Measurements from ENCODE around the gene MORF4L1. TPM values are rescaled to one million over a fixed set of nuclear protein-coding genes. Genes with fewer than 3 reads are reported as not detected.
"Not testable (repeated sequence)": the region's sequence is repeated elsewhere in the genome, so short reads cannot be mapped to it uniquely, and the experiment has no call there.

Gene MORF4L1
- total RNA-seq, 1 donor from 2014 or later = 398 TPM

DNA sequence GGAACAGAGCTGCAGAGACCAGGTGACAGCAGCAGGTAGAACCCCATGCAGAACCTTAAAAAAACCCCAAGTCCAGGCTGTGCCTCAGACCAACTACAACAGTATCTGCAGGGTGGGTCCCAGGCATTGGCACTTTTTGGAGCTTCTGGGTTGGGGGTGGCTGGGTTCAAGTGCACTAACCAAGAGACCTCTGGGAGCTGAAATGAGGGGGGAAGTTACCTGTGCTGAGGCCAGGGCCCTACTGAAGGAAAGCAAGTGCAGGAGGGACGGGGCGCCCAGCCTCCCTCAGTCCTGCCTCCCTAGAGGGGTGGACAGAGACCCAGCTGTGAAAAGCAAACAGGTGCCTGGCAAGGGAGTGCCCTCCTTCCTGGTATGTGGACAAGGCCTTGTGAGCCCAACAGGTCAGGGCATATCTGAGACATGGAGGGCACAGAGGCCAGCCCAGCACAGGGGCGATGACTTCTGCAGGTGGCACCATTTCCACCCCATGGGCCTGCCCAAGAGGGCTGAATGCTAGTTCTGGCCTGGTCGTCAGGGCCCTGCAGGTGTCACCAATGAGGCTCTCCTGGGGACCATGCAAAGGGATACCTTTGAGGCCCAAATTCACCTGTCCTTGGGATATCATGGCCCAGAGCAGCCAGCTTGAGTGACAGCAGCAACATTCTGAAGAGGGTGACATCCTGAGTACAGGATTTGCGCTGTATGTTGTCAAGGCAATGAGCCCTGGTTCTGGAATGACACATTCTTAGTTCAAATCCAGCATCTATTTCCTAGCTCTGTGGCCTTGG lies 53.5 kb downstream of the MORF4L1 start:
- Histone ChIP-seq H3K27ac (ENCODE audit: low read depth, low read length) (no peak overlapping the region), H3K9ac (ENCODE audit: low read length) (no peak overlapping the region), H4K20me1 (ENCODE audit: insufficient read depth, low read length) (peaks cover 25% of the 10 kb centered on the region), H3K4me1 (ENCODE audit: insufficient read depth, low read length) (peaks cover 7% of the 10 kb centered on the region), H2AFZ (ENCODE audit: low read depth, low read length) (no peak overlapping the region), H3K9me3 (ENCODE audit: insufficient read depth, low read depth, low read length) (no peaks in the 10 kb centered on the region), H3K4me3 (ENCODE audit: insufficient read depth, low read depth, low read length) (no peak overlapping the region), H3K36me3 (ENCODE audit: insufficient read depth, low read length) (peaks cover 10% of the 10 kb centered on the region), H3K79me2 (ENCODE audit: insufficient read depth, low read length) (no peaks in the 10 kb centered on the region), H3K4me2 (ENCODE audit: low read length) (no peak overlapping the region), H3K27me3 (ENCODE audit: insufficient read depth, low read length) (no peaks in the 10 kb centered on the region)
- Mint-ChIP-seq H3K9me3 (ENCODE audit: unreplicated experiment) (no peaks in the 10 kb centered on the region), H3K4me3 (ENCODE audit: unreplicated experiment) (no peak overlapping the region), H3K27ac (ENCODE audit: unreplicated experiment) (no peak overlapping the region), H3K36me3 (ENCODE audit: low read depth, unreplicated experiment) (peaks cover 19% of the 10 kb centered on the region), H3K4me1 (ENCODE audit: low read depth, unreplicated experiment) (peaks cover 5% of the 10 kb centered on the region), H3K27me3 (ENCODE audit: low read depth, unreplicated experiment) (peaks cover 1% of the 10 kb centered on the region)
- DNase-seq (ENCODE audit: low read depth) = no peak
- TF ChIP-seq, protein P1, sequence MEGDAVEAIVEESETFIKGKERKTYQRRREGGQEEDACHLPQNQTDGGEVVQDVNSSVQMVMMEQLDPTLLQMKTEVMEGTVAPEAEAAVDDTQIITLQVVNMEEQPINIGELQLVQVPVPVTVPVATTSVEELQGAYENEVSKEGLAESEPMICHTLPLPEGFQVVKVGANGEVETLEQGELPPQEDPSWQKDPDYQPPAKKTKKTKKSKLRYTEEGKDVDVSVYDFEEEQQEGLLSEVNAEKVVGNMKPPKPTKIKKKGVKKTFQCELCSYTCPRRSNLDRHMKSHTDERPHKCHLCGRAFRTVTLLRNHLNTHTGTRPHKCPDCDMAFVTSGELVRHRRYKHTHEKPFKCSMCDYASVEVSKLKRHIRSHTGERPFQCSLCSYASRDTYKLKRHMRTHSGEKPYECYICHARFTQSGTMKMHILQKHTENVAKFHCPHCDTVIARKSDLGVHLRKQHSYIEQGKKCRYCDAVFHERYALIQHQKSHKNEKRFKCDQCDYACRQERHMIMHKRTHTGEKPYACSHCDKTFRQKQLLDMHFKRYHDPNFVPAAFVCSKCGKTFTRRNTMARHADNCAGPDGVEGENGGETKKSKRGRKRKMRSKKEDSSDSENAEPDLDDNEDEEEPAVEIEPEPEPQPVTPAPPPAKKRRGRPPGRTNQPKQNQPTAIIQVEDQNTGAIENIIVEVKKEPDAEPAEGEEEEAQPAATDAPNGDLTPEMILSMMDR (IDR thresholded peaks at IDR 0.05; ENCODE audit: insufficient read depth, low read depth, low read length) = no peak
- no peak for TF ChIP-seq EZH2 (IDR thresholded peaks at IDR 0.05; ENCODE audit: insufficient read depth, low read length)
- no peak for FAIRE-seq

- Mint-ChIP-seq H3K4me1 (ENCODE audit: low read depth, unreplicated experiment) (peaks cover 5% of the 10 kb centered on the region), H3K36me3 (ENCODE audit: low read depth, unreplicated experiment) (peaks cover 14% of the 10 kb centered on the region), H3K9me3 (ENCODE audit: unreplicated experiment) (no peaks in the 10 kb centered on the region), H3K27ac (ENCODE audit: unreplicated experiment) (peak overlapping the region; percentile 71), H3K4me3 (ENCODE audit: unreplicated experiment) (no peak overlapping the region), H3K27me3 (ENCODE audit: low read depth, unreplicated experiment) (peaks cover 5% of the 10 kb centered on the region)
- FAIRE-seq (no peak), DNase-seq (ENCODE audit: low read depth) (no peak)
- Histone ChIP-seq H3K9ac (ENCODE audit: low read length) (no peak overlapping the region), H3K36me3 (ENCODE audit: insufficient read depth, low read length) (peaks cover 6% of the 10 kb centered on the region), H2AFZ (ENCODE audit: low read depth, low read length) (no peak overlapping the region), H3K27ac (ENCODE audit: low read depth, low read length) (no peak overlapping the region), H3K4me3 (ENCODE audit: insufficient read depth, low read depth, low read length) (no peak overlapping the region), H4K20me1 (ENCODE audit: insufficient read depth, low read length) (peaks cover 26% of the 10 kb centered on the region), H3K79me2 (ENCODE audit: insufficient read depth, low read length) (no peaks in the 10 kb centered on the region), H3K27me3 (ENCODE audit: insufficient read depth, low read length) (no peaks in the 10 kb centered on the region), H3K4me1 (ENCODE audit: insufficient read depth, low read length) (peaks cover 11% of the 10 kb centered on the region), H3K4me2 (ENCODE audit: low read length) (no peak overlapping the region), H3K9me3 (ENCODE audit: insufficient read depth, low read depth, low read length) (no peaks in the 10 kb centered on the region)
- TF ChIP-seq EZH2 (IDR thresholded peaks at IDR 0.05; ENCODE audit: insufficient read depth, low read length) = no peak
- TF ChIP-seq, protein P1 (IDR thresholded peaks at IDR 0.05; ENCODE audit: insufficient read depth, low read depth, low read length) = no peak
Measured at GRCh38 chr15:78927077-78927790, 54.5 kb downstream of the MORF4L1 start.

DNA sequence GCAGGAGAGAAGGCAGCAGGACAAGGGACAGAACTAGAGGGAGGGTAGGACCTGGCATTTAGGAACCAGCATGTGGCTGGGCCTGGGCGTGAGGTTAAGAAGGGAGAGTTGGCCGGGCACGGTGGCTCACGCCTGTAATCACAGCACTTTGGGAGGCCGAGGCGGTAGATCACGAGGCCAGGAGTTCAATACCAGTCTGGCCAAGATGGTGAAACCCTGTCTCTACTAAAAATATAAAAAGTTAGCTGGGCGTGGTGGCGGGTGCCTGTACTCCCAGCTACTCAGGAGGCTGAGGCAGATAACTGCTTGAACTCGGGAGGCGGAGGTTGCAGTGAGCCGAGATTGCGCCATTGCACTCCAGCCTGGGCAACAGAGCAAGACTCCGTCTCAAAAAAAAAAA lies 55.5 kb downstream of the MORF4L1 start:
- Histone ChIP-seq H4K20me1 (ENCODE audit: insufficient read depth, low read length) (peaks cover 21% of the 10 kb centered on the region), H3K4me1 (ENCODE audit: insufficient read depth, low read length) (peaks cover 11% of the 10 kb centered on the region)
- not testable (repeated sequence) for H3K79me2 ChIP-seq (ENCODE audit: insufficient read depth, low read length); H3K4me3 ChIP-seq (ENCODE audit: insufficient read depth, low read depth, low read length); DNase-seq (ENCODE audit: low read depth); H3K27ac ChIP-seq (ENCODE audit: low read depth, low read length); H2AFZ ChIP-seq (ENCODE audit: low read depth, low read length); H3K36me3 ChIP-seq (ENCODE audit: insufficient read depth, low read length); H3K9me3 ChIP-seq (ENCODE audit: insufficient read depth, low read depth, low read length); H3K4me1 Mint-ChIP-seq (ENCODE audit: low read depth, unreplicated experiment); H3K27me3 ChIP-seq (ENCODE audit: insufficient read depth, low read length); H3K9me3 Mint-ChIP-seq (ENCODE audit: unreplicated experiment); FAIRE-seq; H3K4me2 ChIP-seq (ENCODE audit: low read length); H3K9ac ChIP-seq (ENCODE audit: low read length); H3K4me3 Mint-ChIP-seq (ENCODE audit: unreplicated experiment)
- Mint-ChIP-seq H3K36me3 (ENCODE audit: low read depth, unreplicated experiment) (peaks cover 14% of the 10 kb centered on the region), H3K27me3 (ENCODE audit: low read depth, unreplicated experiment) (peaks cover 12% of the 10 kb centered on the region), H3K27ac (ENCODE audit: unreplicated experiment) (peak overlapping the region; percentile 71)
